ENCODE data around the gene ZNF805. TPM values are rescaled to one million over a fixed set of nuclear protein-coding genes. Genes with fewer than 3 reads are reported as not detected.
"Not testable (repeated sequence)": the region's sequence is repeated elsewhere in the genome, so short reads cannot be mapped to it uniquely, and the experiment has no call there.

ZNF805 gene
- total RNA-seq, 1 experiment from 2014 or later, result 15.4 TPM

DNA sequence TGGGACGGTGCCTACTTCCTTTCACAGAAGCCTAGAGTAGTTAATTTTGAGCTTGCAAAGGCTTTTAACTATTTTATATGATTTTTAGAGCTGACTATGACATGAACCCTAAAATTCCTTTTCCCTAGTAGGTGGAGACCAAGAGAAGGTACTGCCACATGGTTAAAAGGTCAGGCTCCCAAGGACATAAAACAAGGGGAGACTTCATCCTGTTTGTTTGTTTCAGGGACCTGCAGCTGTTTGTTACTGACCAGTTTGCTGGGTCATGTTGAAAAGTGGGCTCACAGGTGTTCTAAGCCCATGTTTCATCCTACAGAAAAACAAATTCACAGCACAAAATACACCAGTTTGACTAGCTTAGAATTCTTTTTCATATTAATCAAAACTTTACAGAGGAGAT lies 36.0 kb downstream of the ZNF805 start:
- no peaks in the 10 kb centered on the region for H3K4me1 ChIP-seq (ENCODE audit: insufficient read depth, low read length)
- H2BK15ac ChIP-seq (ENCODE audit: low read depth, low read length), result no peak overlapping the region
- WGBS (ENCODE audit: extremely low coverage, insufficient read length, low lambda C conversion rate), result no CpG with 5 or more reads among the region's 1 CpG
- H3K14ac ChIP-seq (ENCODE audit: insufficient read depth, low read length), result no peak overlapping the region
- H3K4me2 ChIP-seq (ENCODE audit: insufficient read depth, insufficient read length, low read length), result no peak overlapping the region
- H3K9ac ChIP-seq (ENCODE audit: extremely low read depth, insufficient read length, low read length), result no peak overlapping the region
- H3K79me1 ChIP-seq (ENCODE audit: insufficient read depth, low read depth, low read length, poor library complexity, severe bottlenecking), result no peaks in the 10 kb centered on the region
- Mint-ChIP-seq H3K4me3 (no peak overlapping the region), H3K4me1 (peaks cover 7 to 8% of the 10 kb centered on the region in 2 experiments), H3K27ac (no peak overlapping the region), H3K9me3 (peaks cover 2 to 3% of the 10 kb centered on the region in 2 experiments; a peak in 2 of 5 replicates), H3K36me3 (ENCODE audit: insufficient read depth in 1 of 3, low read depth in 3 of 3) (peaks cover 6 to 9% (median 8%) of the 10 kb centered on the region in 3 experiments; a peak in 6 of 7 replicates), H3K27me3 (ENCODE audit: low read depth) (peaks cover 2% of the 10 kb centered on the region)
- no peak overlapping the region for H2AK5ac ChIP-seq (ENCODE audit: insufficient read length, low read length)
- peaks cover 7% of the 10 kb centered on the region; the same call in 1 of the 2 replicates for H3K79me2 ChIP-seq (ENCODE audit: insufficient read depth, low read length)
- H3K18ac ChIP-seq (ENCODE audit: insufficient read length, low read depth, low read length), result no peak overlapping the region
- H4K5ac ChIP-seq (ENCODE audit: insufficient read length, low read depth, low read length), result no peak overlapping the region
- H2BK20ac ChIP-seq (ENCODE audit: low read depth, low read length, poor library complexity, severe bottlenecking), result no peak overlapping the region
- no peaks in the 10 kb centered on the region for H3K27me3 ChIP-seq (ENCODE audit: insufficient read depth, low read length)
- no peak overlapping the region for H3K23ac ChIP-seq (ENCODE audit: insufficient read length, low read depth, low read length)
- H4K91ac ChIP-seq (ENCODE audit: insufficient read length, low read depth, low read length), result no peak overlapping the region
- no peaks in the 10 kb centered on the region for H3K9me3 ChIP-seq (ENCODE audit: control insufficient read depth, low read depth, low read length)
- no peak overlapping the region for H2AFZ ChIP-seq (ENCODE audit: low read length)
- no peak overlapping the region for H3K56ac ChIP-seq (ENCODE audit: insufficient read length, low read depth, low read length)
- H3K23me2 ChIP-seq (ENCODE audit: insufficient read length, low read depth, low read length, poor library complexity, severe bottlenecking), result peaks cover 4% of the 10 kb centered on the region
- H2BK12ac ChIP-seq (ENCODE audit: insufficient read length, low read depth, low read length), result no peak overlapping the region
- no peak overlapping the region for H3K27ac ChIP-seq (ENCODE audit: insufficient read length, low read depth, low read length)
- no peak overlapping the region for H4K8ac ChIP-seq (replicated peaks; ENCODE audit: insufficient read length, low read depth, low read length)
- H4K20me1 ChIP-seq (ENCODE audit: control insufficient read depth, insufficient read depth, insufficient read length), result no peaks in the 10 kb centered on the region
- no peak for TF ChIP-seq CTCF (conservative IDR thresholded peaks at IDR 0.05)
- no peak overlapping the region for H2BK120ac ChIP-seq (ENCODE audit: low read depth, low read length, poor library complexity, severe bottlenecking)
- no peak for DNase-seq
- H2BK5ac ChIP-seq (ENCODE audit: insufficient read length, low read length), result no peak overlapping the region
- no peak overlapping the region for H3K4ac ChIP-seq (ENCODE audit: low read depth, low read length)
- no peak overlapping the region for H3T11ph ChIP-seq (ENCODE audit: low read length)

GRCh38 chr19:57278481-57278880 lies 38.0 kb downstream of the ZNF805 start:
- Mint-ChIP-seq H3K36me3 (ENCODE audit: insufficient read depth in 1 of 3, low read depth in 3 of 3) (peaks cover 11 to 23% (median 11%) of the 10 kb centered on the region in 3 experiments; a peak in 6 of 7 replicates), H3K4me1 (peaks cover 14 to 16% of the 10 kb centered on the region in 2 experiments)
- H3K56ac ChIP-seq (ENCODE audit: insufficient read length, low read depth, low read length); DNase-seq; H2AFZ ChIP-seq (ENCODE audit: low read length); H4K91ac ChIP-seq (ENCODE audit: insufficient read length, low read depth, low read length); H3K4me2 ChIP-seq (ENCODE audit: insufficient read depth, insufficient read length, low read length); H3K27me3 ChIP-seq (ENCODE audit: insufficient read depth, low read length); H3K9ac ChIP-seq (ENCODE audit: extremely low read depth, insufficient read length, low read length); H3K23ac ChIP-seq (ENCODE audit: insufficient read length, low read depth, low read length); H3K18ac ChIP-seq (ENCODE audit: insufficient read length, low read depth, low read length); H3K9me3 Mint-ChIP-seq; H2BK20ac ChIP-seq (ENCODE audit: low read depth, low read length, poor library complexity, severe bottlenecking); H2AK5ac ChIP-seq (ENCODE audit: insufficient read length, low read length); H3K27me3 Mint-ChIP-seq (ENCODE audit: low read depth); H3K4me3 Mint-ChIP-seq; H3T11ph ChIP-seq (ENCODE audit: low read length); H3K23me2 ChIP-seq (ENCODE audit: insufficient read length, low read depth, low read length, poor library complexity, severe bottlenecking); H2BK15ac ChIP-seq (ENCODE audit: low read depth, low read length); H3K4ac ChIP-seq (ENCODE audit: low read depth, low read length); H3K9me3 ChIP-seq (ENCODE audit: control insufficient read depth, low read depth, low read length); H4K5ac ChIP-seq (ENCODE audit: insufficient read length, low read depth, low read length); H3K79me1 ChIP-seq (ENCODE audit: insufficient read depth, low read depth, low read length, poor library complexity, severe bottlenecking); H4K20me1 ChIP-seq (ENCODE audit: control insufficient read depth, insufficient read depth, insufficient read length); H3K27ac ChIP-seq (ENCODE audit: insufficient read length, low read depth, low read length); H2BK5ac ChIP-seq (ENCODE audit: insufficient read length, low read length); H2BK12ac ChIP-seq (ENCODE audit: insufficient read length, low read depth, low read length); H3K4me1 ChIP-seq (ENCODE audit: insufficient read depth, low read length); H2BK120ac ChIP-seq (ENCODE audit: low read depth, low read length, poor library complexity, severe bottlenecking); H3K14ac ChIP-seq (ENCODE audit: insufficient read depth, low read length); H4K8ac ChIP-seq (replicated peaks; ENCODE audit: insufficient read length, low read depth, low read length); H3K27ac Mint-ChIP-seq: not testable (repeated sequence)
- no CpG with 5 or more reads among the region's 2 CpGs for WGBS (ENCODE audit: extremely low coverage, insufficient read length, low lambda C conversion rate)
- peaks cover 24% of the 10 kb centered on the region; the same call in 1 of the 2 replicates for H3K79me2 ChIP-seq (ENCODE audit: insufficient read depth, low read length)

Data from H9 (cell line).